ENCODE data around the gene S100PBP.
"Not testable (repeated sequence)": the region's sequence is repeated elsewhere in the genome, so short reads cannot be mapped to it uniquely, and the experiment has no call there.

The S100PBP gene

GRCh38 chr1:32774464-32774808 lies 43.0 kb upstream of the S100PBP start:
- H3K27ac ChIP-seq (ENCODE audit: low read depth, low read length): no peak overlapping the region
- H3K4me3 ChIP-seq (ENCODE audit: low read depth, low read length): no peak overlapping the region
- peaks cover 35% of the 10 kb centered on the region for H3K4me1 ChIP-seq (ENCODE audit: control insufficient read depth, insufficient read depth, low read length)
- peaks cover 78% of the 10 kb centered on the region for H3K36me3 ChIP-seq (ENCODE audit: control insufficient read depth, insufficient read depth, low read length)
- H3K9me3 ChIP-seq (ENCODE audit: control insufficient read depth, insufficient read depth, low read depth, low read length): no peaks in the 10 kb centered on the region
- H3K27me3 ChIP-seq (ENCODE audit: control insufficient read depth, insufficient read depth, low read length): no peaks in the 10 kb centered on the region
- no peak overlapping the region for H3K9ac ChIP-seq (ENCODE audit: low read length)

DNA sequence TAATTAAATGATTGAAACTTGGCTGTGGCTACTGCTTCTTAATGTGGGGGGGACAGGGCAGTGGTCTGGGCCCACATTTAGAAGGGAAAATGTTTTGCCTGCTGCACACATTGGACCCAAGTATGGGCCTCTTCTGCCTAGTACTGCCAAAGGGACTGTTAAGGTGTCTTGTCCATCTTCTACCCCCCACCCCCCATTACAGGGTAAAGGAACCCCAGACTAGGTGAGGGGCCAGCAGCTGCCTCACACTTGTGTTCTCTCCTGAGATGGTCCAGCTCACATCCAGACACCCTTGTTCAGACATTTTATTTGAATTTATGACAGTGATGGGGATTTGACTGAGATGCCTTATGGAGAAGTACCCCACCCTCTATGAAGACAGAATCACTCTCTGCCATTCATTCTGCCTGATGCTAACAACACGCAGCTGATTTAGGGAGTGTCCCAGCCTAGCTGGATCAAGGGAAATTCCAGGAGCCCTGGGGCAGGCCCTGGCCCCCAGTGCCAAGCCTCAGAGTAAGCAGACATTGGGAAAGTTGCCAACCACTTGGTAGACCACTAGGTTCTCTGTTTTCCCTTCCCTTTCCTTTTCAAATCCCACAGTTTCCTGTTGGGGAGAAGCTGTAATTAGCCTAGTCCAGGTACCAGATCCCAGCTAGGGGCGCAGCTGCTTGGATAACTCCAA lies 42.4 kb upstream of the S100PBP start:
- no peak overlapping the region for H3K9ac ChIP-seq (ENCODE audit: low read length)
- no peak overlapping the region for H3K4me3 ChIP-seq (ENCODE audit: low read depth, low read length)
- no peak overlapping the region for H3K27ac ChIP-seq (ENCODE audit: low read depth, low read length)
- H3K36me3 ChIP-seq (ENCODE audit: control insufficient read depth, insufficient read depth, low read length): peaks cover 79% of the 10 kb centered on the region
- peaks cover 30% of the 10 kb centered on the region for H3K4me1 ChIP-seq (ENCODE audit: control insufficient read depth, insufficient read depth, low read length)
- H3K9me3 ChIP-seq (ENCODE audit: control insufficient read depth, insufficient read depth, low read depth, low read length): no peaks in the 10 kb centered on the region
- no peaks in the 10 kb centered on the region for H3K27me3 ChIP-seq (ENCODE audit: control insufficient read depth, insufficient read depth, low read length)

DNA sequence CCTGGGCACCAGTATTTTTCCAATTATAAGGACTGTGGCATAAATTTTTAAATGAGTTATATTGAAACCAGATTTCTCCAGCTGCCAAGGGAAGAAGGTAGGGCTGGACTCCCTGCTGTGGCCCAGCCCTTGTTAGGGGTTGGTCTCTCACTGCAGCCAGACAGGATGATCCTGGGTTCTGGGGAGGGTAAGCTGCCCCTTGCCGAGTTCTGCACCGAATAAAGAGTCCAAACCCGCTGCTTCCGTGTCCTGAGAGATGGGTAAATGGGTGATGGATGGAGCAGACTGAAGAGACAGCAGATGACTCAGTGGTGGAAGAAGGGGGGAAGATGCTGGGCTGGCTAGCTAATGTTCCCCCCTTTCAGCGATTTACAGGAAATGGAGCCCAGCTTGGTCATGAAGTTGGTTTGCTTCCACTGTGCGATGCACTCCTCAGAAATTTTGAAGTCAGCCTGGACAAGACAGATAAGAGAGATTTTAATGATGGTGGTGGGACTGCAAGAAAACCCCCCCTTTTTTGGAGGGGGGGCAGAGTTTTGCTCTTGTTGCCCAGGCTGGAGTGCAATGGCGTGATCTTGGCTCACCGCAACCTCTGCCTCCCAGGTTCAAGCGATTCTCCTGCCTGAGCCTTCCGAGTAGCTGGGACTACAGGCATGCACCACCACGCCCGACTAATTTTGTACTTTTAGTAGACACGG lies 41.7 kb upstream of the S100PBP start:
- Histone ChIP-seq H3K36me3 (ENCODE audit: control insufficient read depth, insufficient read depth, low read length) (peaks cover 80% of the 10 kb centered on the region), H3K4me3 (ENCODE audit: low read depth, low read length) (no peak overlapping the region), H3K27me3 (ENCODE audit: control insufficient read depth, insufficient read depth, low read length) (no peaks in the 10 kb centered on the region), H3K9ac (ENCODE audit: low read length) (no peak overlapping the region), H3K4me1 (ENCODE audit: control insufficient read depth, insufficient read depth, low read length) (peaks cover 24% of the 10 kb centered on the region), H3K9me3 (ENCODE audit: control insufficient read depth, insufficient read depth, low read depth, low read length) (no peaks in the 10 kb centered on the region), H3K27ac (ENCODE audit: low read depth, low read length) (no peak overlapping the region)

- Histone ChIP-seq H3K27ac (ENCODE audit: low read depth, low read length) (no peak overlapping the region), H3K27me3 (ENCODE audit: control insufficient read depth, insufficient read depth, low read length) (no peaks in the 10 kb centered on the region), H3K9ac (ENCODE audit: low read length) (no peak overlapping the region), H3K36me3 (ENCODE audit: control insufficient read depth, insufficient read depth, low read length) (peaks cover 88% of the 10 kb centered on the region), H3K4me3 (ENCODE audit: low read depth, low read length) (no peak overlapping the region), H3K9me3 (ENCODE audit: control insufficient read depth, insufficient read depth, low read depth, low read length) (no peaks in the 10 kb centered on the region), H3K4me1 (ENCODE audit: control insufficient read depth, insufficient read depth, low read length) (peaks cover 5% of the 10 kb centered on the region; the same call in 1 of the 2 replicates)
These were observed 38.2 kb upstream of the S100PBP start for GRCh38 chr1:32779242-32779641.

- no peaks in the 10 kb centered on the region for H3K27me3 ChIP-seq (ENCODE audit: control insufficient read depth, insufficient read depth, low read length)
- H3K9me3 ChIP-seq (ENCODE audit: control insufficient read depth, insufficient read depth, low read depth, low read length): no peaks in the 10 kb centered on the region
- H3K4me3 ChIP-seq (ENCODE audit: low read depth, low read length): no peak overlapping the region
- 0 out of 2 replicates have a peak, but pooled peaks cover 2% of the 10 kb centered on the region for H3K4me1 ChIP-seq (ENCODE audit: control insufficient read depth, insufficient read depth, low read length)
- H3K27ac ChIP-seq (ENCODE audit: low read depth, low read length): no peak overlapping the region
- H3K9ac ChIP-seq (ENCODE audit: low read length): no peak overlapping the region
- peaks cover 90% of the 10 kb centered on the region for H3K36me3 ChIP-seq (ENCODE audit: control insufficient read depth, insufficient read depth, low read length)
These were observed 37.4 kb upstream of the S100PBP start for GRCh38 chr1:32780005-32780404.

GRCh38 chr1:32780628-32781234 lies 36.7 kb upstream of the S100PBP start:
- Histone ChIP-seq H3K36me3 (ENCODE audit: control insufficient read depth, insufficient read depth, low read length) (peaks cover 88% of the 10 kb centered on the region), H3K4me1 (ENCODE audit: control insufficient read depth, insufficient read depth, low read length) (no peaks in the 10 kb centered on the region), H3K27ac (ENCODE audit: low read depth, low read length) (no peak overlapping the region), H3K4me3 (ENCODE audit: low read depth, low read length) (no peak overlapping the region), H3K27me3 (ENCODE audit: control insufficient read depth, insufficient read depth, low read length) (no peaks in the 10 kb centered on the region), H3K9ac (ENCODE audit: low read length) (no peak overlapping the region), H3K9me3 (ENCODE audit: control insufficient read depth, insufficient read depth, low read depth, low read length) (no peaks in the 10 kb centered on the region)

GRCh38 chr1:32782086-32782485 lies 35.4 kb upstream of the S100PBP start:
- peaks cover 93% of the 10 kb centered on the region for H3K36me3 ChIP-seq (ENCODE audit: control insufficient read depth, insufficient read depth, low read length)
- H3K27me3 ChIP-seq (ENCODE audit: control insufficient read depth, insufficient read depth, low read length): no peaks in the 10 kb centered on the region
- H3K4me1 ChIP-seq (ENCODE audit: control insufficient read depth, insufficient read depth, low read length): no peaks in the 10 kb centered on the region

DNA sequence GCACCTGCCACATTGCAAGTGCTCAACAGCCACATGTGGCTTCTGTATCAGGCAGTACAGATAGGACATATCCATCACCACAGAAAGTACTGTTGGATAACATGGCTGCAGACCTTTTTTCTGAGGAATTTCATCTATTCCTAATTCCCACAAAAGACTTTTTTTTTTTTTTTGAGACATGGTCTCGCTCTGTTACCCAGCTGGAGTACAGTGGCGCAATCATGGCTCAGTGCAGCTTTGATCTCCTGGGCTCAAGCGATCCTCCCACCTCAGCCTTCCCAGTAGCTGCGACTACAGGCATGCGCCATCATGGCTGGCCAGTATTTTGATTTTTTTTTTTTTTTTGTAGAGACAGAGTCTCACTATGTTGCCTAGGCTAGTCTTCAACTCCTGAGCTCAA lies 33.6 kb upstream of the S100PBP start:
- no peaks in the 10 kb centered on the region for H3K27me3 ChIP-seq (ENCODE audit: control insufficient read depth, insufficient read depth, low read length)
- no peaks in the 10 kb centered on the region for H3K4me1 ChIP-seq (ENCODE audit: control insufficient read depth, insufficient read depth, low read length)
- no peak overlapping the region for H3K4me3 ChIP-seq (ENCODE audit: low read depth, low read length)
- H3K27ac ChIP-seq (ENCODE audit: low read depth, low read length): no peak overlapping the region
- H3K9ac ChIP-seq (ENCODE audit: low read length): no peak overlapping the region
- H3K36me3 ChIP-seq (ENCODE audit: control insufficient read depth, insufficient read depth, low read length): peaks cover 98% of the 10 kb centered on the region
- H3K9me3 ChIP-seq (ENCODE audit: control insufficient read depth, insufficient read depth, low read depth, low read length): no peaks in the 10 kb centered on the region

More at GRCh38 chr1:32782086-32782485, 35.4 kb upstream of the S100PBP start:
- H3K9me3 ChIP-seq (ENCODE audit: control insufficient read depth, insufficient read depth, low read depth, low read length): no peaks in the 10 kb centered on the region
- no peak overlapping the region for H3K9ac ChIP-seq (ENCODE audit: low read length)
- H3K4me3 ChIP-seq (ENCODE audit: low read depth, low read length): no peak overlapping the region
- H3K27ac ChIP-seq (ENCODE audit: low read depth, low read length): no peak overlapping the region

GRCh38 chr1:32784817-32785216 lies 32.6 kb upstream of the S100PBP start:
- Histone ChIP-seq H3K27ac (ENCODE audit: low read depth, low read length) (no peak overlapping the region), H3K4me3 (ENCODE audit: low read depth, low read length) (no peak overlapping the region), H3K9ac (ENCODE audit: low read length) (no peak overlapping the region), H3K4me1 (ENCODE audit: control insufficient read depth, insufficient read depth, low read length) (no peaks in the 10 kb centered on the region), H3K36me3 (ENCODE audit: control insufficient read depth, insufficient read depth, low read length) (peaks cover 96% of the 10 kb centered on the region), H3K9me3 (ENCODE audit: control insufficient read depth, insufficient read depth, low read depth, low read length) (no peaks in the 10 kb centered on the region), H3K27me3 (ENCODE audit: control insufficient read depth, insufficient read depth, low read length) (no peaks in the 10 kb centered on the region)

DNA sequence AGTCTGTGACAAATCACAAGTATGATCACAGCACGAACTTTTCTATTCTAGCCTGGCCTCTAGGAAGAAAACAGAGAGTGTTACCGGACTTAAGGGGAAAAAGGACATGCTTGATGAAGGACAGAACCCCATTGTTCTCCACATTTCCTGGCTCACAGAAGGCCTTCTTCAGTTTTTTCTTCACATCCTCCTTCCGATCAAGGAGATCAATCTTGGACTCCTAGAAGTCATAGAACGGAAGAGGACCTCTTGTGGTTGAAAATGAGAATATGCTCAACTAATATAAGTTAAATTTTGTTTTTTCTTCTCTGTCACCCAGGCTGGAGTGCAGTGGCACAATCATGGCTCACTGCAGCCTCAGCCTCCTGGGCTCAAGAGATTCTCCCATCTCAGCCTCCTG lies 30.6 kb upstream of the S100PBP start:
- H3K4me1 ChIP-seq (ENCODE audit: control insufficient read depth, insufficient read depth, low read length): no peaks in the 10 kb centered on the region
- H3K4me3 ChIP-seq (ENCODE audit: low read depth, low read length): no peak overlapping the region
- no peak overlapping the region for H3K9ac ChIP-seq (ENCODE audit: low read length)
- no peaks in the 10 kb centered on the region for H3K27me3 ChIP-seq (ENCODE audit: control insufficient read depth, insufficient read depth, low read length)
- H3K27ac ChIP-seq (ENCODE audit: low read depth, low read length): no peak overlapping the region
- H3K9me3 ChIP-seq (ENCODE audit: control insufficient read depth, insufficient read depth, low read depth, low read length): no peaks in the 10 kb centered on the region
- H3K36me3 ChIP-seq (ENCODE audit: control insufficient read depth, insufficient read depth, low read length): peaks cover 91% of the 10 kb centered on the region

GRCh38 chr1:32789356-32789755 lies 28.1 kb upstream of the S100PBP start:
- H3K36me3 ChIP-seq (ENCODE audit: control insufficient read depth, insufficient read depth, low read length): peaks cover 88% of the 10 kb centered on the region
- H3K9ac ChIP-seq (ENCODE audit: low read length); H3K27ac ChIP-seq (ENCODE audit: low read depth, low read length); H3K9me3 ChIP-seq (ENCODE audit: control insufficient read depth, insufficient read depth, low read depth, low read length); H3K4me1 ChIP-seq (ENCODE audit: control insufficient read depth, insufficient read depth, low read length); H3K4me3 ChIP-seq (ENCODE audit: low read depth, low read length); H3K27me3 ChIP-seq (ENCODE audit: control insufficient read depth, insufficient read depth, low read length): not testable (repeated sequence)
